ENCODE results near the gene LEAP2.
A peak's percentile ranks its signal among the peaks of the same experiment; 100 is the strongest.

Gene LEAP2

DNA sequence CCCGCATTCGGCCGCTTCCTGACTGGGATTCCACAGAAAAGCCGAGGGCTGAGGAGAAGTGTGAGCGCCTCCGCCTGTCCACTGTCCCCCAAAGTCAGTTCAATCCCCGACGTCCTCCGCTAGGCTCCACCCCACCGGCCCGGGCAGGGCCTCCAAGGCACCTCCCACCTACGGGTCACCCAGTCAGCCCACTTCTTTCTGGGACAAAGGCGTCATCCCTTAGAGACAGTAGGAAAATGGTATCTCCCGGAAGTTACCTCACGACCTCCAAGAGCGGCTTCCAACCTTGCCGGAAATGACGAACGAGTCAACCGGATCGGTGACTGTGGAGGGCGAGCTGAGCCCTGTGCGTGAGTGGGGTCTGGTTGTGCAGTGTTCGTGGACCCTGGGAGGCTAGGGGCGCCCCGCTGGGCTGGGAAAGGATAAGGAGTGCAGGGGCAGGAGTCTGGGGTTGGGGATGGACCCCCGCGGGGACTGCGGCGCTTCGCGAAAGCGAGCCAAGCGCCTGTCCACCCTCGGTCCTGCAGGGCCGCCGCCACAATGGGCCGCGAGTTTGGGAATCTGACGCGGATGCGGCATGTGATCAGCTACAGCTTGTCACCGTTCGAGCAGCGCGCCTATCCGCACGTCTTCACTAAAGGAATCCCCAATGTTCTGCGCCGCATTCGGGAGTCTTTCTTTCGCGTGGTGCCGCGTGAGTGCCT, 7.0 kb upstream of the LEAP2 start, which contains the start of the genes GDF9 and UQCRQ (continued):
- no peak for TF ChIP-seq GFI1B (tag by site-specific recombination; IDR thresholded peaks at IDR 0.05)
- no peak for TF ChIP-seq HOXC10 (CRISPR knock-in tag; IDR thresholded peaks at IDR 0.05)
- no peak for TF ChIP-seq ZNF221 (tag by site-specific recombination; IDR thresholded peaks at IDR 0.05; ENCODE audit: borderline replicate concordance)
- TF ChIP-seq, protein P1, sequence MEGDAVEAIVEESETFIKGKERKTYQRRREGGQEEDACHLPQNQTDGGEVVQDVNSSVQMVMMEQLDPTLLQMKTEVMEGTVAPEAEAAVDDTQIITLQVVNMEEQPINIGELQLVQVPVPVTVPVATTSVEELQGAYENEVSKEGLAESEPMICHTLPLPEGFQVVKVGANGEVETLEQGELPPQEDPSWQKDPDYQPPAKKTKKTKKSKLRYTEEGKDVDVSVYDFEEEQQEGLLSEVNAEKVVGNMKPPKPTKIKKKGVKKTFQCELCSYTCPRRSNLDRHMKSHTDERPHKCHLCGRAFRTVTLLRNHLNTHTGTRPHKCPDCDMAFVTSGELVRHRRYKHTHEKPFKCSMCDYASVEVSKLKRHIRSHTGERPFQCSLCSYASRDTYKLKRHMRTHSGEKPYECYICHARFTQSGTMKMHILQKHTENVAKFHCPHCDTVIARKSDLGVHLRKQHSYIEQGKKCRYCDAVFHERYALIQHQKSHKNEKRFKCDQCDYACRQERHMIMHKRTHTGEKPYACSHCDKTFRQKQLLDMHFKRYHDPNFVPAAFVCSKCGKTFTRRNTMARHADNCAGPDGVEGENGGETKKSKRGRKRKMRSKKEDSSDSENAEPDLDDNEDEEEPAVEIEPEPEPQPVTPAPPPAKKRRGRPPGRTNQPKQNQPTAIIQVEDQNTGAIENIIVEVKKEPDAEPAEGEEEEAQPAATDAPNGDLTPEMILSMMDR (tag by site-specific recombination; IDR thresholded peaks at IDR 0.05): peak; percentile 85
- TF ChIP-seq KLF10 (tag by site-specific recombination; IDR thresholded peaks at IDR 0.05): no peak
- TF ChIP-seq ZNF404 (tag by site-specific recombination; IDR thresholded peaks at IDR 0.05): no peak
- no peak; the same call in 1 of the 2 replicates for TF ChIP-seq ZBTB20 (tag by site-specific recombination; IDR thresholded peaks at IDR 0.05)
- TF ChIP-seq HOXA7 (CRISPR knock-in tag; IDR thresholded peaks at IDR 0.05; ENCODE audit: borderline replicate concordance): no peak
- no peak for TF ChIP-seq REPIN1 (tag by site-specific recombination; IDR thresholded peaks at IDR 0.05; ENCODE audit: low read depth)
- TF ChIP-seq ZNF610 (tag by site-specific recombination; IDR thresholded peaks at IDR 0.05; ENCODE audit: borderline replicate concordance): peak; percentile 74; the same call in 1 of the 2 replicates
- TF ChIP-seq GLI4 (tag by site-specific recombination; IDR thresholded peaks at IDR 0.05): no peak
- no peak; the same call in 1 of the 2 replicates for TF ChIP-seq ZSCAN30 (tag by site-specific recombination; IDR thresholded peaks at IDR 0.05)
- TF ChIP-seq ZNF514 (tag by site-specific recombination; IDR thresholded peaks at IDR 0.05): no peak
- peak; percentile 93 for TF ChIP-seq ZNF501 (tag by site-specific recombination; IDR thresholded peaks at IDR 0.05)
- TF ChIP-seq MEIS1 (CRISPR knock-in tag; IDR thresholded peaks at IDR 0.05; ENCODE audit: borderline replicate concordance): no peak
- TF ChIP-seq ZNF624 (tag by site-specific recombination; IDR thresholded peaks at IDR 0.05): no peak
- TF ChIP-seq HOXD13 (CRISPR knock-in tag; IDR thresholded peaks at IDR 0.05; ENCODE audit: borderline replicate concordance): no peak
- no peak for TF ChIP-seq ZNF426 (tag by site-specific recombination; IDR thresholded peaks at IDR 0.05)
- TF ChIP-seq ZNF600 (tag by site-specific recombination; IDR thresholded peaks at IDR 0.05): peak; percentile 83
- TF ChIP-seq, protein P2, sequence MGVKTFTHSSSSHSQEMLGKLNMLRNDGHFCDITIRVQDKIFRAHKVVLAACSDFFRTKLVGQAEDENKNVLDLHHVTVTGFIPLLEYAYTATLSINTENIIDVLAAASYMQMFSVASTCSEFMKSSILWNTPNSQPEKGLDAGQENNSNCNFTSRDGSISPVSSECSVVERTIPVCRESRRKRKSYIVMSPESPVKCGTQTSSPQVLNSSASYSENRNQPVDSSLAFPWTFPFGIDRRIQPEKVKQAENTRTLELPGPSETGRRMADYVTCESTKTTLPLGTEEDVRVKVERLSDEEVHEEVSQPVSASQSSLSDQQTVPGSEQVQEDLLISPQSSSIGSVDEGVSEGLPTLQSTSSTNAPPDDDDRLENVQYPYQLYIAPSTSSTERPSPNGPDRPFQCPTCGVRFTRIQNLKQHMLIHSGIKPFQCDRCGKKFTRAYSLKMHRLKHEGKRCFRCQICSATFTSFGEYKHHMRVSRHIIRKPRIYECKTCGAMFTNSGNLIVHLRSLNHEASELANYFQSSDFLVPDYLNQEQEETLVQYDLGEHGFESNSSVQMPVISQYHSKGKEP (tag by site-specific recombination; IDR thresholded peaks at IDR 0.05): no peak
- peak; percentile 45; the same call in 1 of the 2 replicates for TF ChIP-seq ZNF394 (tag by site-specific recombination; IDR thresholded peaks at IDR 0.05; ENCODE audit: borderline replicate concordance)
- TF ChIP-seq, protein P3, sequence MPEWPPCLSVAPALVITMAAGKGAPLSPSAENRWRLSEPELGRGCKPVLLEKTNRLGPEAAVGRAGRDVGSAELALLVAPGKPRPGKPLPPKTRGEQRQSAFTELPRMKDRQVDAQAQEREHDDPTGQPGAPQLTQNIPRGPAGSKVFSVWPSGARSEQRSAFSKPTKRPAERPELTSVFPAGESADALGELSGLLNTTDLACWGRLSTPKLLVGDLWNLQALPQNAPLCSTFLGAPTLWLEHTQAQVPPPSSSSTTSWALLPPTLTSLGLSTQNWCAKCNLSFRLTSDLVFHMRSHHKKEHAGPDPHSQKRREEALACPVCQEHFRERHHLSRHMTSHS (tag by site-specific recombination; IDR thresholded peaks at IDR 0.05): no peak
- peak; percentile 100 for TF ChIP-seq ZNF629 (tag by site-specific recombination; IDR thresholded peaks at IDR 0.05)
- no peak for TF ChIP-seq TCF7L2 (IDR thresholded peaks at IDR 0.05; ENCODE audit: borderline replicate concordance, low read depth, low read length)
- peak; percentile 78 for TF ChIP-seq KLF8 (tag by site-specific recombination; IDR thresholded peaks at IDR 0.05)
- TF ChIP-seq, protein P4, sequence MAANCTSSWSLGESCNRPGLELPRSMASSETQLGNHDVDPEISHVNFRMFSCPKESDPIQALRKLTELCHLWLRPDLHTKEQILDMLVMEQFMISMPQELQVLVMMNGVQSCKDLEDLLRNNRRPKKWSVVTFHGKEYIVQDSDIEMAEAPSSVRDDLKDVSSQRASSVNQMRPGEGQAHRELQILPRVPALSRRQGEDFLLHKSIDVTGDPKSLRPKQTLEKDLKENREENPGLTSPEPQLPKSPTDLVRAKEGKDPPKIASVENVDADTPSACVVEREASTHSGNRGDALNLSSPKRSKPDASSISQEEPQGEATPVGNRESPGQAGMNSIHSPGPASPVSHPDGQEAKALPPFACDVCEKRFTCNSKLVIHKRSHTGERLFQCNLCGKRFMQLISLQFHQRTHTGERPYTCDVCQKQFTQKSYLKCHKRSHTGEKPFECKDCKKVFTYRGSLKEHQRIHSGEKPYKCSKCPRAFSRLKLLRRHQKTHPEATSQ (tag by site-specific recombination; IDR thresholded peaks at IDR 0.05): peak; percentile 71; the same call in 1 of the 2 replicates
- TF ChIP-seq ZEB2 (tag by site-specific recombination; IDR thresholded peaks at IDR 0.05): peak; percentile 88
- TF ChIP-seq ZNF677 (tag by site-specific recombination; IDR thresholded peaks at IDR 0.05): no peak
- peak; percentile 78 for TF ChIP-seq ZNF335 (tag by site-specific recombination; conservative IDR thresholded peaks at IDR 0.05)
- TF ChIP-seq ZNF132 (tag by site-specific recombination; IDR thresholded peaks at IDR 0.05; ENCODE audit: borderline replicate concordance): no peak
- peak; percentile 52; the same call in 1 of the 2 replicates for TF ChIP-seq ZNF76 (tag by site-specific recombination; IDR thresholded peaks at IDR 0.05; ENCODE audit: borderline replicate concordance, low read depth)
- TF ChIP-seq, protein P5, sequence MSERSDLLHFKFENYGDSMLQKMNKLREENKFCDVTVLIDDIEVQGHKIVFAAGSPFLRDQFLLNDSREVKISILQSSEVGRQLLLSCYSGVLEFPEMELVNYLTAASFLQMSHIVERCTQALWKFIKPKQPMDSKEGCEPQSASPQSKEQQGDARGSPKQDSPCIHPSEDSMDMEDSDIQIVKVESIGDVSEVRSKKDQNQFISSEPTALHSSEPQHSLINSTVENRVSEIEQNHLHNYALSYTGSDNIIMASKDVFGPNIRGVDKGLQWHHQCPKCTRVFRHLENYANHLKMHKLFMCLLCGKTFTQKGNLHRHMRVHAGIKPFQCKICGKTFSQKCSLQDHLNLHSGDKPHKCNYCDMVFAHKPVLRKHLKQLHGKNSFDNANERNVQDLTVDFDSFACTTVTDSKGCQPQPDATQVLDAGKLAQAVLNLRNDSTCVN (tag by site-specific recombination; optimal IDR thresholded peaks at IDR 0.05): peak; percentile 51
- TF ChIP-seq ZNF777 (tag by site-specific recombination; IDR thresholded peaks at IDR 0.05; ENCODE audit: borderline replicate concordance): 0 out of 2 replicates have a peak, but pooled peaks have one; percentile 53
- no peak for TF ChIP-seq ZNF837 (tag by site-specific recombination; IDR thresholded peaks at IDR 0.05)
- TF ChIP-seq ZNF157 (tag by site-specific recombination; IDR thresholded peaks at IDR 0.05): no peak
